PC-3 (cell line): ENCODE data around the gene YKT6. TPM values are rescaled to one million over a fixed set of nuclear protein-coding genes. Genes with fewer than 3 reads are reported as not detected.
A peak's percentile ranks its signal among the peaks of the same experiment; 100 is the strongest.

Experiments
- ATAC-seq: fragments of 200-7000 bp; cut with Tn5 transposase; 2 replicates; pipeline ENCODE4 v1.9.1; 2020; ENCODE audit warnings: mild to moderate bottlenecking, moderate library complexity
- BruUV-seq: library from RNA; stranded (reverse); fragments of 400-500 nt; replicated peaks from 2 replicates; lab custom pipeline; 2021; lab: Mats Ljungman, UMichigan
- CTCF ChIA-PET: fragments of 300-600 bp; sonication (Branson Sonifier 250); formaldehyde crosslinking; loops from one replicate; lab custom pipeline; 2022; ENCODE audit warnings: antibody characterized with exemption; lab: Charles Lee
- POLR2A ChIA-PET: fragments of 300-600 bp; sonication (Branson Sonifier 250); formaldehyde crosslinking; loops from one replicate; lab custom pipeline; 2022; ENCODE audit warnings: antibody characterized with exemption; ENCODE audit not compliant: unreplicated experiment; lab: Charles Lee
- DNase-seq: peaks from one replicate; pipeline ENCODE4 v3.0.0-alpha.2; 2015
- H2AFZ ChIP-seq: fragments of 300-600 bp; sonication (generic); 2 replicates; pipeline ENCODE4 v1.6.0; 2016; ENCODE audit warnings: antibody characterized with exemption, low read length
- H3F3A ChIP-seq: fragments of 300-600 bp; sonication (generic); one replicate; pipeline ENCODE4 v1.6.0; 2017; ENCODE audit warnings: antibody characterized with exemption, low read length, control low read depth, mild to moderate bottlenecking; ENCODE audit not compliant: unreplicated experiment
- H3K27ac ChIP-seq: fragments of 300-600 bp; sonication (generic); 2 replicates; pipeline ENCODE4 v1.5.1; 2016; ENCODE audit warnings: mild to moderate bottlenecking, low read length
- H3K27me3 ChIP-seq: fragments of 300-600 bp; sonication (generic); 2 replicates; pipeline ENCODE4 v1.6.1; 2016; ENCODE audit warnings: low read length, mixed read lengths
- H3K36me3 ChIP-seq: fragments of 300-600 bp; sonication (generic); 2 replicates; pipeline ENCODE4 v1.6.1; 2016; ENCODE audit warnings: low read depth, mixed run types, low read length, mixed read lengths
- H3K4me1 ChIP-seq: fragments of 300-600 bp; sonication (generic); 2 replicates; pipeline ENCODE4 v1.5.1; 2016; ENCODE audit warnings: low read length; ENCODE audit not compliant: insufficient read depth
- H3K4me2 ChIP-seq: fragments of 300-600 bp; sonication (generic); 2 replicates; pipeline ENCODE4 v1.6.0; 2016; ENCODE audit warnings: low read length
- H3K4me3 ChIP-seq: fragments of 300-600 bp; sonication (generic); 2 replicates; pipeline ENCODE4 v1.5.1; 2016; ENCODE audit warnings: mild to moderate bottlenecking, low read length, mixed read lengths
- H3K79me2 ChIP-seq: fragments of 300-600 bp; sonication (generic); 2 replicates; pipeline ENCODE4 v1.6.1; 2017; ENCODE audit warnings: low read length, mixed read lengths
- H3K9ac ChIP-seq: fragments of 300-600 bp; sonication (generic); 2 replicates; pipeline ENCODE4 v1.6.0; 2016; ENCODE audit warnings: mild to moderate bottlenecking, low read length
- H3K9me2 ChIP-seq: fragments of 300-600 bp; sonication (generic); replicated peaks from 2 replicates; pipeline ENCODE4 v1.6.1; 2016; ENCODE audit warnings: mixed run types, low read length, mixed read lengths
- H3K9me3 ChIP-seq: fragments of 300-600 bp; sonication (generic); 2 replicates; pipeline ENCODE4 v1.6.1; 2016; ENCODE audit warnings: low read length, mixed read lengths
- H4K20me1 ChIP-seq: fragments of 300-600 bp; sonication (generic); 2 replicates; pipeline ENCODE4 v1.6.1; 2016; ENCODE audit warnings: low read length, mixed read lengths
- EZH2 ChIP-seq: fragments of 300-600 bp; sonication (generic); IDR thresholded peaks from one replicate; pipeline ENCODE4 v1.6.1; 2017; ENCODE audit warnings: antibody characterized with exemption, mild to moderate bottlenecking, low read length; ENCODE audit not compliant: unreplicated experiment
- EZH2phosphoT487 ChIP-seq: fragments of 300-600 bp; sonication (generic); IDR thresholded peaks from 2 replicates; pipeline ENCODE4 v1.6.1; 2018; ENCODE audit warnings: mild to moderate bottlenecking, antibody characterized with exemption, low read length, borderline replicate concordance
- intact Hi-C: fragments of 100-400 bp; cut with micrococcal nuclease; formaldehyde crosslinking; loops from 2 replicates; pipeline ENCODE4 v1.9.0; 2023
- total RNA-seq: library from RNA; depleted of rRNA; stranded (reverse); fragments of >200 nt; gene quantifications from 2 replicates; pipeline ENCODE4 v1.2.3, GENCODE V29; 2014
- TF ChIP-seq, protein P1 (sequence below): fragments of 300-600 bp; sonication (generic); conservative IDR thresholded peaks from 2 replicates; pipeline ENCODE4 v1.5.1; 2017; ENCODE audit warnings: antibody characterized with exemption, low read depth, mild to moderate bottlenecking, low read length

The YKT6 gene
- total RNA-seq, 1 experiment from 2014 or later, result 133 TPM

DNA sequence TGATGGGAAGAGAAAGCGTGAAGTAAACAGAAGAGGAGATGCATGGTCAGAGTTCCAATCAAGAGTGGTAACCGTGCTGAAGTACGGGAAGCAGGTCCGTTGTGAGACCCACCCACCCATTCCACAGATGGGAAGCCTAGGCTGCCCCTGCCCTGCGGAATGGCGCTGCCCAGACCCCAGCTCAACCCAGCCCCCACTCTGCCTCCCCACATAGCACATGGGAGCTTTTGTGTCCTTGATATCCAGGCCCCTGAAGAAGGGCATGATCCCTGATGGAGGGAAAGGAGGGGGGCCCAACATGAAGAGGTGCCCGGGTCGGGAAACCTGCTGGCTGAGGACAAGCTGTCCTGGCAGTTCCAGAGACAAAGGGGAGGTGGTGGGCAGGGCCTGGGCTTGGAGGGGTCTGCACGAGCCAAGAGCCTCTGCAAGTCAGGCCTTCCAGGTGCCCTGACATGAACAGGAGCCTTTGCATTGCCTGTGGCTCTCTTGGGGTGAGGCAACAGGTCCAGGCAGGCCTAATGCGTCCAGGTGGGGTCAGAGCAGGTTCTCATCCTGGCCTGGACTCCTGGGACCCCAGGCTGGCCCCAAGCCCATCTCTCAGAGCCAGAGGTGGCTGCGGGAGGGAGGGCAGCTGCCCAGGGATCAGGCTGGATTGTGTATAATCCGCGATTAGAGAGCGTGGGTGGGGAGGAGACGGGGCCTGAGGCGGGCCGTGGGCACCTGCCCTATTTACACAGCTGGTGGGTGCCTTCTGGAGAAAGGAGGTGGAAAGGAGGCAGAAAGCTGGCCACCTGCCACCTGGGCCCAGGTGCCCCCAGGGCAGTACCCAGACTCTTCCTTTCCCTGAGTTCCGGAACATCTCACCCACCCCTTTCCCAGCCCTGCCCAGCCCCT is 23.5 kb downstream of the YKT6 start:
- no peaks in the 10 kb centered on the region for H3K4me1 ChIP-seq
- no peaks in the 10 kb centered on the region for H3K9me2 ChIP-seq
- no peak for DNase-seq
- no peak overlapping the region for H3K27ac ChIP-seq
- no peak overlapping the region for H2AFZ ChIP-seq
- ATAC-seq, result no peak
- H3K9ac ChIP-seq, result no peak overlapping the region
- BruUV-seq, result no TSS peak
- TF ChIP-seq, protein P1, sequence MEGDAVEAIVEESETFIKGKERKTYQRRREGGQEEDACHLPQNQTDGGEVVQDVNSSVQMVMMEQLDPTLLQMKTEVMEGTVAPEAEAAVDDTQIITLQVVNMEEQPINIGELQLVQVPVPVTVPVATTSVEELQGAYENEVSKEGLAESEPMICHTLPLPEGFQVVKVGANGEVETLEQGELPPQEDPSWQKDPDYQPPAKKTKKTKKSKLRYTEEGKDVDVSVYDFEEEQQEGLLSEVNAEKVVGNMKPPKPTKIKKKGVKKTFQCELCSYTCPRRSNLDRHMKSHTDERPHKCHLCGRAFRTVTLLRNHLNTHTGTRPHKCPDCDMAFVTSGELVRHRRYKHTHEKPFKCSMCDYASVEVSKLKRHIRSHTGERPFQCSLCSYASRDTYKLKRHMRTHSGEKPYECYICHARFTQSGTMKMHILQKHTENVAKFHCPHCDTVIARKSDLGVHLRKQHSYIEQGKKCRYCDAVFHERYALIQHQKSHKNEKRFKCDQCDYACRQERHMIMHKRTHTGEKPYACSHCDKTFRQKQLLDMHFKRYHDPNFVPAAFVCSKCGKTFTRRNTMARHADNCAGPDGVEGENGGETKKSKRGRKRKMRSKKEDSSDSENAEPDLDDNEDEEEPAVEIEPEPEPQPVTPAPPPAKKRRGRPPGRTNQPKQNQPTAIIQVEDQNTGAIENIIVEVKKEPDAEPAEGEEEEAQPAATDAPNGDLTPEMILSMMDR, result no peak
- TF ChIP-seq EZH2phosphoT487 (no peak), EZH2 (no peak)
- H3K4me2 ChIP-seq, result no peak overlapping the region
- ChIA-PET POLR2A (no interaction called here), CTCF (interaction anchor here (1.4 kb wide), 1 partner anchor 16 kb away, joined by 3 read pairs; no protein-coding TSS in a partner anchor)
- no peaks in the 10 kb centered on the region for H3K9me3 ChIP-seq
- H3K79me2 ChIP-seq, result no peaks in the 10 kb centered on the region
- H3K27me3 ChIP-seq, result no peaks in the 10 kb centered on the region
- H3K36me3 ChIP-seq, result no peaks in the 10 kb centered on the region
- intact Hi-C loops, result no loop called here
- no peaks in the 10 kb centered on the region for H3F3A ChIP-seq
- no peaks in the 10 kb centered on the region for H4K20me1 ChIP-seq
- no peak overlapping the region for H3K4me3 ChIP-seq

GRCh38 chr7:44224974-44225565 is 24.3 kb downstream of the YKT6 start:
- Histone ChIP-seq H3K9ac (no peak overlapping the region), H3K4me1 (no peaks in the 10 kb centered on the region), H3K27ac (no peak overlapping the region), H3F3A (no peaks in the 10 kb centered on the region), H3K79me2 (no peaks in the 10 kb centered on the region), H3K36me3 (no peaks in the 10 kb centered on the region), H4K20me1 (no peaks in the 10 kb centered on the region), H3K27me3 (no peaks in the 10 kb centered on the region), H3K4me2 (no peak overlapping the region), H3K4me3 (no peak overlapping the region), H2AFZ (no peak overlapping the region), H3K9me3 (no peaks in the 10 kb centered on the region), H3K9me2 (no peaks in the 10 kb centered on the region)
- ChIA-PET POLR2A (interaction anchor here (0.6 kb wide), 1 partner anchor 339 kb away, joined by 3 read pairs; no protein-coding TSS in a partner anchor), CTCF (no interaction called here)
- no TSS peak for BruUV-seq
- no peak for TF ChIP-seq EZH2
- DNase-seq (no peak), ATAC-seq (no peak)
- intact Hi-C loops, result no loop called here

DNA sequence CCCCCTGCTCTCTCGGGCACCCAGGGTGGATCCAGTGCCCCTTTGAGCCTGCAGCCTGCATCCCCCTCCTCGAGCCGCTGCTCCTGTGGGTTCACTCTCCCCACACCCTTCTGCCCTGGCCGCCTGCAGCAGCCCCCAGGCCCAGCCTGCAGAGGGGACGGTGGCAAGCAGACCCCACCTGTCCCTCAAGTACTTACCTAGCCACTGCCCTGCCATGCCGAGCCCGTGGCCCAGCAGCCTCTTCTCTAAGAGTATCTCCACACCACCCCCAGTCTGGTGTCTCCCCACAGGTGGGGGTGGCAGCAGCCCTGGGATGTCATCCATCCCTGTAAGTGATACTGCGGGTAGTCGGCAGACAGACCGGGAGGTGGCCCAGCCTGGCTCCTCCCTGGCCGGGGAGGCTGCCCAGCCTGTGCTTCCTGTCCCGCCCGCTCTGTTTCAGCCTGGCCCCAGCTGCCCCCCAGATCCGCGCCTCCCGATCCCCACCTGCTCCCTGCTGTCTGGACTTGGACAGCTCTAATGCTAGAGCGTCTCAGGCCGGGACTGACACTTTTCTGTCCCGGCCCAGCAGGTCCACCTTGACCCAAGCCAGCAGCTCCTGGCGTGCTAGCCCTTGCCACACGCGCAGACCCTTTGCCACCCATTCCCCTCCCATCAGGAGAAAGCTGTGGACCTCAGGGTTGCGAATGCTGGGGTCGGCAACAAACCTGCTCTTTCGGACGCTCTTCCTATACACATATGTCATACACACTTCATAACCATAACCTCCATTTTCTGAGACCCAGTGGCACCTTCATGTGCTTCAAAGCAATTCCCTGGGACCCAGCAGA is 25.0 kb downstream of the YKT6 start:
- Histone ChIP-seq H3K4me3 (no peak overlapping the region), H3K36me3 (no peaks in the 10 kb centered on the region), H3K27ac (no peak overlapping the region), H3K9ac (no peak overlapping the region), H4K20me1 (no peaks in the 10 kb centered on the region), H3F3A (no peaks in the 10 kb centered on the region), H3K27me3 (no peaks in the 10 kb centered on the region), H3K79me2 (no peaks in the 10 kb centered on the region), H3K9me2 (no peaks in the 10 kb centered on the region), H2AFZ (no peak overlapping the region), H3K4me1 (no peaks in the 10 kb centered on the region), H3K9me3 (no peaks in the 10 kb centered on the region), H3K4me2 (no peak overlapping the region)
- peak; percentile 67 for ATAC-seq
- DNase-seq, result no peak
- intact Hi-C loops, result no loop called here
- POLR2A ChIA-PET, result interaction anchor here (0.6 kb wide), 1 partner anchor 339 kb away, joined by 3 read pairs; no protein-coding TSS in a partner anchor
- CTCF ChIA-PET, result no interaction called here
- no TSS peak for BruUV-seq
- no peak for TF ChIP-seq EZH2
- TF ChIP-seq EZH2phosphoT487, result no peak
- TF ChIP-seq, protein P1, result no peak
